Smooth muscle cell (in vitro differentiated cells): Measurements from ENCODE around the gene ARHGEF3. TPM values are rescaled to one million over a fixed set of nuclear protein-coding genes. Genes with fewer than 3 reads are reported as not detected.

Experiments used
- DNase-seq: peaks from one replicate; lab custom pipeline; 2025; ENCODE audit not compliant: unreplicated experiment; lab: John Stamatoyannopoulos, UW
- H2AFZ ChIP-seq: fragments of 200-600 bp; sonication (generic); 2 replicates; pipeline ENCODE4 v1.6.0; 2016; ENCODE audit warnings: antibody characterized with exemption, low read depth, mild to moderate bottlenecking
- H3F3A ChIP-seq: fragments of 200-600 bp; sonication (generic); 2 replicates; pipeline ENCODE4 v1.6.0; 2017; ENCODE audit warnings: antibody characterized with exemption, low read depth
- H3K27ac ChIP-seq: fragments of 200-600 bp; sonication (generic); 2 replicates; pipeline ENCODE4 v1.5.1; 2016; ENCODE audit warnings: low read depth, mild to moderate bottlenecking
- H3K27me3 ChIP-seq: fragments of 200-600 bp; sonication (generic); 2 replicates; pipeline ENCODE4 v1.6.1; 2016; ENCODE audit warnings: low read depth, mild to moderate bottlenecking
- H3K36me3 ChIP-seq: fragments of 200-600 bp; sonication (generic); 2 replicates; pipeline ENCODE4 v1.5.1; 2016; ENCODE audit warnings: low read depth
- H3K4me1 ChIP-seq: fragments of 200-600 bp; sonication (generic); 2 replicates; pipeline ENCODE4 v1.5.1; 2016; ENCODE audit warnings: low read depth
- H3K4me2 ChIP-seq: fragments of 200-600 bp; sonication (generic); 2 replicates; pipeline ENCODE4 v1.6.0; 2016; ENCODE audit warnings: mild to moderate bottlenecking
- H3K4me3 ChIP-seq: fragments of 200-600 bp; sonication (generic); 2 replicates; pipeline ENCODE4 v1.5.1; 2016; ENCODE audit warnings: mild to moderate bottlenecking
- H3K79me2 ChIP-seq: fragments of 200-600 bp; sonication (generic); 2 replicates; pipeline ENCODE4 v1.6.0; 2016; ENCODE audit warnings: low read depth, mild to moderate bottlenecking
- H3K9ac ChIP-seq: fragments of 200-600 bp; sonication (generic); 2 replicates; pipeline ENCODE4 v1.6.0; 2016; ENCODE audit warnings: low read depth
- H3K9me3 ChIP-seq: fragments of 200-600 bp; sonication (generic); replicated peaks from 2 replicates; pipeline ENCODE4 v1.5.1; 2016; ENCODE audit warnings: low read depth
- H4K20me1 ChIP-seq: fragments of 200-600 bp; sonication (generic); 2 replicates; pipeline ENCODE4 v1.6.0; 2016; ENCODE audit warnings: low read depth
- WGBS: methylation state at CpG from one replicate; pipeline ENCODE4 v1.1.7; 2016; ENCODE audit warnings: low lambda C conversion rate; 5-methylcytosine and 5-hydroxymethylcytosine counted together
- polyA plus RNA-seq: library from polyadenylated mRNA; unstranded; fragments of >200 nt; fragmentation: Nextera tagmentation; extraction: Ambion mirVana; gene quantifications from 2 replicates; pipeline ENCODE4 v1.2.1, GENCODE V29; 2016
- total RNA-seq: library from RNA; depleted of rRNA; stranded (reverse); fragments of >200 nt; gene quantifications from 2 replicates; pipeline ENCODE4 v1.2.3, GENCODE V29; 2014
- TF ChIP-seq, protein P1 (sequence below): fragments of 200-600 bp; sonication (generic); IDR thresholded peaks from 2 replicates; pipeline ENCODE4 v1.5.1; 2017; ENCODE audit warnings: borderline replicate concordance, mild to moderate bottlenecking, antibody characterized with exemption; ENCODE audit not compliant: insufficient read depth, poor library complexity, severe bottlenecking

Gene ARHGEF3
- total and polyA plus RNA-seq, 2 experiments from 2014 or later, result 131 to 137 TPM

DNA sequence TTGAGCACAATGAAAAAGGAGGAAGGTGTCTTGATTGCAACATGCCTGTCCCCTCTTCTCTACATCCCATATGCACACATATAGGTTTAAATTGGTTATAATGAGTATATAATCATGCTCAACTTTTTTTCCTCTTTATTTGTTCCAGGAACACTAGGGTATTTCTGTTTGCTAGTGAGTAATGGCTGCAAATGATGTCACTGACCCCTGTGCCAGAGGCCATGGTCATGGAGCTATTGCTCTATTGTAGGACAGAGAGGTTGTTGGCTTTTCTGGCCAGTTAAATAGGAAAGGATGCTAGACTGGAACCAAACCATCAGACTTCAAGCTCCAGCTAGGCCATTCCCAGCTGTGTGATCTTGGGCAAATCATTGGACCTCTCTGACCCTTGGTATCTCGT is 9.6 kb downstream of the ARHGEF3 start:
- TF ChIP-seq, protein P1, sequence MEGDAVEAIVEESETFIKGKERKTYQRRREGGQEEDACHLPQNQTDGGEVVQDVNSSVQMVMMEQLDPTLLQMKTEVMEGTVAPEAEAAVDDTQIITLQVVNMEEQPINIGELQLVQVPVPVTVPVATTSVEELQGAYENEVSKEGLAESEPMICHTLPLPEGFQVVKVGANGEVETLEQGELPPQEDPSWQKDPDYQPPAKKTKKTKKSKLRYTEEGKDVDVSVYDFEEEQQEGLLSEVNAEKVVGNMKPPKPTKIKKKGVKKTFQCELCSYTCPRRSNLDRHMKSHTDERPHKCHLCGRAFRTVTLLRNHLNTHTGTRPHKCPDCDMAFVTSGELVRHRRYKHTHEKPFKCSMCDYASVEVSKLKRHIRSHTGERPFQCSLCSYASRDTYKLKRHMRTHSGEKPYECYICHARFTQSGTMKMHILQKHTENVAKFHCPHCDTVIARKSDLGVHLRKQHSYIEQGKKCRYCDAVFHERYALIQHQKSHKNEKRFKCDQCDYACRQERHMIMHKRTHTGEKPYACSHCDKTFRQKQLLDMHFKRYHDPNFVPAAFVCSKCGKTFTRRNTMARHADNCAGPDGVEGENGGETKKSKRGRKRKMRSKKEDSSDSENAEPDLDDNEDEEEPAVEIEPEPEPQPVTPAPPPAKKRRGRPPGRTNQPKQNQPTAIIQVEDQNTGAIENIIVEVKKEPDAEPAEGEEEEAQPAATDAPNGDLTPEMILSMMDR, result no peak
- Histone ChIP-seq H3K9me3 (no peaks in the 10 kb centered on the region), H3K9ac (no peak overlapping the region), H3K27me3 (no peaks in the 10 kb centered on the region), H2AFZ (no peak overlapping the region), H4K20me1 (peaks cover 100% of the 10 kb centered on the region), H3F3A (peaks cover 19% of the 10 kb centered on the region), H3K79me2 (peaks cover 100% of the 10 kb centered on the region), H3K27ac (peak overlapping the region; percentile 55), H3K4me3 (no peak overlapping the region), H3K4me2 (peak overlapping the region; percentile 62), H3K4me1 (no peaks in the 10 kb centered on the region), H3K36me3 (no peaks in the 10 kb centered on the region)
- DNase-seq, result no peak
- 86% methylated on average over 1 of the region's 1 CpG for whole genome bisulfite sequencing

DNA sequence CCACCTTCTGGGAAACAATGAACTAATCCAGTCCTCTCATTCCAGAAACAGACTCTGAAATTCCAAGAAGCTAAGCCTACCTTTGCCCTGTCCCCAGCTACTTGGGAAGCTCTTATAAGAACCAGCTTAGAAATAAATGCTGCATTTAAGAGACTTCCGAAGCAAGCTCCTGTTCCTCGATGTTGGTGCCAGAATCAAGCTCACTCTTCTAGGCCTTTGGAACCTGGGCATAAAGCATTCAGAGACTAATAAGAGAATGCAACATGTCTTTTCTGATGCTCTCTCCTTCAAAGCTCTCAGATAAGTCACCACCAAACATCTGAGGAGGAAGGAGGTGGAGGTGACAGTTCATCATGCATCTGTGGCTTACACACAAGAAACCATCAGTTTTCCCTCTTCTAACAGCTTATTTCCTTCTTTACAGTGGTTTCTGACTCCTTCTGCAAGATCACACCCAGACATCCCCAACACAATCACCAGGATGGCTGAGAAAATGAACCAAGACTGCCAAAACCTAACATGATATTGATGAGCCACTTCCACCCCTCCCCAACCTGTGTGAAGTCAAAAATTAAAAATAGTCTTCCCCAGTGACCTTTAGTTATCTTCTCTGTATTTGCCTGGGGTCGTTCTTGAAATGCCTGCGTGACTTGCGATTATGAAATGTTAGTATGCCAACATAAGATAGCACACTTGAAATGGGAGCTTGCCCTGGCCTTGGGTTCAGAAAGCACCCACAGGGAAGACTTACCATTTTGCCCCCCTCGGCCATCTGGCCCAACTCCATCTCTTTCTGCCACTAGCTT is 11.5 kb downstream of the ARHGEF3 start:
- Histone ChIP-seq H3K4me3 (no peak overlapping the region), H4K20me1 (peaks cover 100% of the 10 kb centered on the region), H3K4me1 (no peaks in the 10 kb centered on the region), H3K27me3 (no peaks in the 10 kb centered on the region), H3K27ac (peak overlapping the region; percentile 49), H3K9me3 (no peaks in the 10 kb centered on the region), H3K9ac (no peak overlapping the region), H3K36me3 (no peaks in the 10 kb centered on the region), H3K4me2 (peak overlapping the region; percentile 62), H2AFZ (no peak overlapping the region), H3K79me2 (peaks cover 100% of the 10 kb centered on the region), H3F3A (peaks cover 26% of the 10 kb centered on the region)
- TF ChIP-seq, protein P1, result no peak
- 88% methylated on average over 6 of the region's 6 CpGs for WGBS
- DNase-seq, result no peak

DNA sequence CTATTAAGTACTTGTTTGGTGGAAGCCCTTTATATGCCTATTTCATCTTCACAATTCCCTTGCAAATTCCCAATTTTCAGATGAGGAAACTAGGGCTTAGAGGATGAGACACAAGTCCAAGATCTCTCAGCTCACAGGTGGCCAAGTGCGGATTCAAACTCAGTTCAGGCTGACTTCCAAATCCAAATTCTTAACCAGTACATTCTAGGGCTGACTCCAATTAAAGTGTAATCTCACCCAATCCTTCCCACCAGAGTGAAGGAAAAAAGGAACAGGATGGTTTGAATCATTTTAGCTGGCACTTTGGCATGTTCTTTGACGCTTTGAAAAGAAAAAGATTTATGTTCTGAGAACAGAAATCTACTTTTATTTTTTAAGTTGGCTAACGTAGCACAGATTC is 12.7 kb downstream of the ARHGEF3 start:
- H3K9me3 ChIP-seq, result no peaks in the 10 kb centered on the region
- peaks cover 100% of the 10 kb centered on the region for H4K20me1 ChIP-seq
- H3K36me3 ChIP-seq, result no peaks in the 10 kb centered on the region
- H3K27ac ChIP-seq, result no peak overlapping the region
- TF ChIP-seq, protein P1, result no peak
- H3K9ac ChIP-seq, result no peak overlapping the region
- H2AFZ ChIP-seq, result no peak overlapping the region
- DNase-seq, result no peak
- peaks cover 30% of the 10 kb centered on the region for H3F3A ChIP-seq
- no peaks in the 10 kb centered on the region for H3K27me3 ChIP-seq
- H3K79me2 ChIP-seq, result peaks cover 100% of the 10 kb centered on the region
- peak overlapping the region; percentile 62 for H3K4me2 ChIP-seq
- H3K4me1 ChIP-seq, result peaks cover 6% of the 10 kb centered on the region
- 82% methylated on average over 3 of the region's 3 CpGs for WGBS
- H3K4me3 ChIP-seq, result no peak overlapping the region

DNA sequence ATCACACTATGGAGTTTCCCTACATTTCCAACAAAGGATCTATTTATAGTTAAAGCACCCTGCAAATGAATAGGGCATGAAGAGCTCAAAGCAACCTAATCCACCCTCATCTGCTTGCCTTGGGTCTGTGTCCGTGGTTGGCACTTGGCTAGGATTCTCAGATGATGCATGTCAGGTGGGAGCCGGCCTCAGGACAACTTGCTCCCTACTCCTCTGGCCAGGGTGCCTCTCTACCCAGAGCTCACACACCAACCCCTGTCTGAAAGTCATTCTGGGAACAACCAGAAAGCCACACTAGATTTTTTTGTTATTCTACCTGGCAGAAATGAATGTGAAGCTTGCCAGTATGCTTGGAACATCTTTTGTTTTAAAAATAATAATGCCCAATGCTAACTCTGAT is 13.2 kb downstream of the ARHGEF3 start:
- H3K4me3 ChIP-seq, result no peak overlapping the region
- H3K9me3 ChIP-seq, result no peaks in the 10 kb centered on the region
- peaks cover 99% of the 10 kb centered on the region for H3K79me2 ChIP-seq
- H3K4me1 ChIP-seq, result peaks cover 11% of the 10 kb centered on the region
- 91% methylated on average over 2 of the region's 2 CpGs for WGBS
- H3K9ac ChIP-seq, result no peak overlapping the region
- H3K36me3 ChIP-seq, result no peaks in the 10 kb centered on the region
- no peak for DNase-seq
- H3K4me2 ChIP-seq, result no peak overlapping the region
- peak overlapping the region; percentile 9 for H3K27ac ChIP-seq
- H3F3A ChIP-seq, result peaks cover 31% of the 10 kb centered on the region
- no peaks in the 10 kb centered on the region for H3K27me3 ChIP-seq
- TF ChIP-seq, protein P1, result no peak
- no peak overlapping the region for H2AFZ ChIP-seq
- H4K20me1 ChIP-seq, result peaks cover 100% of the 10 kb centered on the region
